ENCODE data around the gene GPR132.
"Not testable (repeated sequence)": the region's sequence is repeated elsewhere in the genome, so short reads cannot be mapped to it uniquely, and the experiment has no call there.

GPR132 gene

GRCh38 chr14:105035616-105036015 is 29.6 kb downstream of the GPR132 start:
- DNase-seq = not testable (repeated sequence)

DNA sequence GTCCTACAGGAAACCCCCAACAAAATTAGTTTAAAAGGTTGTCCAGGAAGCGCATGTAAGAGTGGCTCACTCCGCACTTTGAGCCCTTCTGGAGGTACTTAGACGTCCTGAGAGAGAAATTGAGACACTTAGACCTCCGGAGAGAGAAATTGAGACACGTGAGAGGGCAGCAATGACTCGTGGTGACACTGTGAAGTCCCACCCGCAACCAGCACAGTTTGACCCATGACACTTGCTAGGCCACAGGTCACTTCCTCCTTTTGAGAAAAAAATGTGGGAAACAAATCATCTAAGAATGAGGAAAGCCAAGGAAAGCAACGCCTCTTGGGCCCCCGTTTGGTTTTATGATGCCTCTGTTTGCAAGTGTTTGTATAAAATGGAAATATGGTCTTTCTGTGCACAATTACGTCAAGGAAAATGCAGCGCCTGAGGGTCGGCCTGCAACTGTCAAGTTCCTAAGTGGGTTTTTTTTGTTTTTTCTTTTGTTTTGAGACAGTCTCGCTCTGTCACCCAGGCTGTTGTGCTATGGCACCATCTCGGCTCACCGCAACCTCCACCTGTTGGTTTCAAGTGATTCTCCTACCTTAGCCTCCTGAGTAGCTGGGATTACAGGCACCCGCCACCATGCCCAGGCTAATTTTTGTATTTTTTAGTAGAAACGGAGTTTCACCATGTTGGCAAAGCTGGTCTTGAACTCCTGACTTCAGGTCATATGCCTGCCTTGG is 30.8 kb downstream of the GPR132 start:
- no peak for DNase-seq

DNA sequence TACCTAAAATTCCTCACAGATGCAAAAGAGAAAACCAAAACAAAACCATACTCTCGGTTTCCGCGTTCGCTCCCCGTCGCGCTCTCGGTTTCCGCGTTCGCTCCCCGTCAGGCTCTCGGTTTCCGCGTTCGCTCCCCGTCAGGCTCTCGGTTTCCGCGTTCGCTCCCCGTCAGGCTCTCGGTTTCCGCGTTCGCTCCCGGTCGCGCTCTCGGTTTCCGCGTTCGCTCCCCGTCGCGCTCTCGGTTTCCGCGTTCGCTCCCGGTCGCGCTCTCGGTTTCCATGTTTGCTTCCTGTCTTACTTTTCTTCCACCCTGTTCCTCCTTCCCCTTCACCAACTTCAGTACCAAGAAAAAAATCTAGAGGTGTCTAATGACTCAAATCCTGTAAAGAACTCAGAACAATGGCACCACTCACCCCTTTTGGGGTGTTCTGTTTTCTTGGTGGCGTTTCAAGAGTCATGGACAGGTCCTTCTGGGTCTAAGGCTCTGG is 31.8 kb downstream of the GPR132 start:
- DNase-seq = not testable (repeated sequence)

DNA sequence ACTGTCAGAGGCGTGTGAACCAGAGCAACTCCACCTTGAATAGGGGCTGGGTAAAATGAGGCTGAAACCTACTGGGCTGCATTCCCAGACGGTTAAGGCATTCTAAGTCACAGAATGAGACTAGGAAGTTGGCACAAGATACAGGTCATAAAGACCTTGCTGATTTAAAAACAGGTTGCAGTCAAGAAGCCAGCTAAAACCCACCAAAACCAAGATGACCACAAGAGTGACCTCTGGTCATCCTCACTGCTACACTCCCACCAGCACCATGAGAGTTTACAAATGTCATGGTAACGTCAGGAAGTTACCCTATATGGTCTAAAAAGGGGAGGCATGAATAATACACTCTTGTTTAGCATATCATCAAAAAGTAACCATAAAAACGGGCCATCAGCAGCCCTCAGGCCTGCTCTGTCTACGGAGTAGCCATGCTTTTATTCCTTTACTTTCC is 32.8 kb downstream of the GPR132 start:
- not testable (repeated sequence) for DNase-seq

GRCh38 chr14:105030836-105031396 is 34.3 kb downstream of the GPR132 start:
- no peak for DNase-seq

DNA sequence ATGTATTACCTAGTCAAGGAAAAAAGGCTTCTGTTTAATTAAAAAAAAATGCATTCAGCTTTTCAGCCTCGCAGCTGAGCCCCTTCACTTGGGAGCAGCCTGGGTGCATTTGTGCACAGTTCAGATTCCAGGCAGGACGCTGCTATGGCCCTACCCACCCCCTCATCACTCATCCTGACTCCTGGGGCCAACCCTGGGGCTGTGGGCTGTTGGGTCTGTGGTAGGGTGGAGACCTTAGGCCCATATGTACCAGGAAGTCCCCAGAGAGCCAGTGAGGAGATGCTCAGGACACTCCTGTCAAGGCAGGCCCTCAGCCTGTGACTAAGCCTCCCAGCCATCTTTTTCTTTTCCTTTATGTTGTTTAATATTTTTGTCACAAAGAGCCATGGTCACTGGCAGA is 35.0 kb downstream of the GPR132 start:
- no peak for DNase-seq

- DNase-seq = no peak
Measured at GRCh38 chr14:105029402-105029801, 35.8 kb downstream of the GPR132 start.

DNA sequence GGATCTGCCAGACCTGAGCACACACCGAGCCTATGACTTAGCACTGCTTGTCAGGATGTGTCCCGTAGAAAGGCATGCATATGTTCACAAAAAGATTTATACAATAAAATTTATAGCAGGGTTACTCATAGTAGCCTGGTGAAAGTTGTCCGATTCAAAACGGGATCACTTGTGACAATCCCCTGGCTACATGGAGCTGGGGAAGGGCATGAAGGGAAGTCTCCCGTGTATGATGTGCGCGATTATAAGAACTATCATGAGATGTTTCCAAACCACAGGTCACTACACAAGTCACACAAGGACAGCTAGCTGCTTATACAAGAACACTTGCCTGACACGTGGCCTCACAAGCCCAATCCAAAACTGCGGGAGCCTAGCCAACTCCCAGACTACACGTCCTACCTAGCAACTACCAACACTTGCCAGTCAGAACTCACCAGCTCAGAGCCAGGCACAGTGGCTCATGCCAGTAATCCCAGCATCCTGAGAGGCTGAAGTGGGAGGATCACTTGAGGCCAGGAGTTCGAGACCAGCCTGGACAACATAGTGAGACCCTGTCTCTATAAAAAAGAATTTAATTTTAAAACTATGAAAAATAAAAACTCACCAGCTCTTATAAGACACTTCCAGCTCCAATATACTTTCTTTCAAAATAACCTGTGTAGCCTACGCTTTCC is 36.8 kb downstream of the GPR132 start:
- no peak for DNase-seq

GRCh38 chr14:105027718-105028117 is 37.5 kb downstream of the GPR132 start:
- DNase-seq = not testable (repeated sequence)

DNA sequence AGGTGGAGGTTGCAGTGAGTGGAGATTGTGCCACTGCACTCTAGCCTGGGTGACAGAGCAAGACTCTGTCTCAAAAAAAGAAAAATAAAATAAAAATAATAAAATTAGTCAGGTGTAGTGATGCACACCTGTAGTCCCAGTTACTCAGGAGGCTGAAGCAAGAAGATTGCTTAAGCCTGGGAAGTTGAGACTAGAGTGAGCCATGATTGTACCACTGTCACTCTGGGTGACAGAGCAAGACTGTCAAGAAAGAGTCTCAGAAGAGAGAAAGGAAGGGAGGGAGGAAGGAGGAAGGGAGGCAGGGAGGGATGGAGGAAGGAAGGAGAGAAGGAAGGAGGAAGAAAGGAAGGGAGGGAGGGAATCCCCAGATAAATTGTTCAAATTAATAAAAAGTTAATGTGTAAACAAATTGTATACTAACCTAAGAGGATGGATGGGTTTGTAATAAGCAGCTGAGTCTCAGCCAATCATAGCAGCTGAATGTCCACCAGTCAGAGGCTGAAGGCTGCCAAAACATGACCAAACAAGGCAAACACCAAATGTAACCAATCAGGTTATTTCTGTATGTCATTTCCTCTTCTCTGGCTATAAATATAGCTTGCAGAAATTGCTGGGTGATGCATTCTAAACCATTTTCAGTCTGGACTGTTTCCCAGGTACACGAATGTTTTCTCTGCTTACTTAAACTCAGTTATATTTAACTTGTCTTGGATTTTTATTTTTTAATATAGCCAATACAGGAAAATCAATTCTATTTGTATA is 38.2 kb downstream of the GPR132 start:
- no peak for DNase-seq

- DNase-seq = no peak
Measured at GRCh38 chr14:105026033-105026785, 39.0 kb downstream of the GPR132 start.

GRCh38 chr14:105025429-105025828 is 39.8 kb downstream of the GPR132 start:
- no peak for DNase-seq

- no peak for DNase-seq
Measured at GRCh38 chr14:105023791-105024480, 41.3 kb downstream of the GPR132 start.

DNA sequence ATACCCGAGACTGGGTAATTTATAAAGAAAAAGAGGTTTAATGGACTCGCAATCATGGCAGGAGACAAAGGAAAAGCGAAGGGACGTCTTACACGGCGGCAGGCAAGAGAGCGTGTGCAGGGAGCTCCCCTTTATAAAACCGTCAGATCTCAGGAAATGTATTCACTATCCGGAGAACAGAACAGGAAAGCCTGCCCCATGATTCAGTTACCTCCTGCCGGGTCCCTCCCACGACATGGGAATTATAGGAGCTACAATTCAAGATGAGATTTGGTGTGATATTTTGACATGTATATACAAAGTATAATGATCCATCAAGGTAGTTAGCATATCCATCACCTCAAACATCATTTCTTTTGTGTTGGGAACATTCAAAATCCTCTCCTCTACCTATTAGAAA is 42.1 kb downstream of the GPR132 start:
- DNase-seq = no peak

GRCh38 chr14:105022276-105022670 is 43.0 kb downstream of the GPR132 start:
- DNase-seq = no peak

DNA sequence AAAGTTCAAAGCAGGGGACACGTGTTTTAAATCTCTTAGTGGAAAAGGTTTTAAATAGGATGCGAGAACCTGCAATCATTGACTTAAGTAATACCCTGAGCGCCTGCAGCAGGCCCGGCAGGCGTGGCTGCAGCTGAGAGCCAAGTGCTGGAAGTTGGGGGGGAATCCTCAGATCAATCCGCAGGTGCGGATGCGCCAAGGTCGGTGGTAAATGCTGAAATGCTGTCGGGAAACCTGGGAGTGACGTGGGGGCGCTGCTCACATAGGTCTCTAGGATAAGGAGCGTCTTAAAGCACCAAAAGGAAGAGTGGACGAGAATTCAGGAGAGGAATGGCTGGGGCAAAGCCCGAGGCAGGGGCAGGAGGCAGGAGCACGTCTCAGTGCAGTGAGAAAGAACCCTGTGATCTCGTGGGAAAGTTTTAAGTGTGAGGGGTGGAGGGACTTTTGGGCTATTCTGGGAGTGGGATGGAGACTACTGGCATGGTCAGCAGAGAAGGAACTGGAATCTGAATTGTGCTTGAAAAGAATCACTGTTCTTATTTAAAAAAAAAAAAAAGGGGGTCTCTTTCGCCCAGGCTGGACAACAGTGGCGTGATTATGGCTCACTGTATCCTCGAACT is 43.5 kb downstream of the GPR132 start:
- no peak for DNase-seq

- DNase-seq = peak; percentile 99
Measured at GRCh38 chr14:105020815-105021655, 44.2 kb downstream of the GPR132 start, which contains the start of gene CDCA4. Gene CDCA4 (minus strand): TSS chr14:105021083. CDS start chr14:105011929, 9,154 bp downstream.

DNA sequence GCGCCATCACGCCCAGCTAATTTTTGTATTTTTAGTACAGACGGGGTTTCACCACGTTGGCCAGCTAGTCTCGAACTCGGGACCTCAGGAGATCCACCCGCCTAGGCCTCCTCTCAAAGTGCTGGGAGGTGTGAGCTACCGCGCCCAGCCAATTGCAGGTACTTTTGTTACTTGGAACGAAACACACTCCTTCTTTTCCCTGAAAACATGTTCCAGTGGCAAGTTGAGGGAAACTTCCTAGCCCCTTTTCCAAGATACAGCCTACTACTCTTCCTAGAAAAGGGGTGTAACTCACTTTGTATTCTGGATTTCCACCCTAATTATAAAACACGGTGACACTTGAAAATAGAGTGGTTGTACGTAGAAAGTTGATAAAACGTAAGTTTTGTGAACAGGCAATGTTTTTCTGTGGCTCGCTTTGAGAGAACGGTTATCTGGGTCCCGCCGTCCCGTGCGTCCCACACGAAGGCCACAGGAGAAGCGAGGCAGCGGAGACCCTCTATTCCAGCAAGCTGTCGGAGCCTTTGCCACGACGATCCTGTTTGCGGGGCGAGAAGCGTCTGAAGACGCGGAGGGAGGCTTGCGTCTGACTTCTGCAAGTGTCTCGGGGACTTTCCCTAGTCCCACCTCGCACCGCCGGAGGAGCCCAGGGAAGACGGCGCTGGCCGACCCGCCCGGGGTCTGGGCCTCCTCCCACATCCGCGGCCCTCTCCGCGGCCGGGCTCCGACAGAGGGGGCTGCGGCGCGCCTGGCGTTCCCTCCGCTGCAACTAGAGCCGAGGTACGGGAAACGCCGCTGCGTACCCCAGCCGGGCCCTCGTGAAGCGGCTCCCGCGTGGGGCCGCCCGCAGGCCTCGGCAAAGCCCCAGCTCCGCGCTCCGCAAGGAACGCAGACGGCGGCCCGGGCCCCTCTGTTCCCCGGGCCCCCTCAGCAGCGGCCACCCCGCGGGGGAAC is 45.1 kb downstream of the GPR132 start:
- DNase-seq = no peak

GRCh38 chr14:105018414-105018813 is 46.8 kb downstream of the GPR132 start:
- DNase-seq = no peak

Data from midbrain (tissue), 1 donor.